ENCODE measurements around the gene FASTK.
A peak's percentile ranks its signal among the peaks of the same experiment; 100 is the strongest.

The FASTK gene

DNA sequence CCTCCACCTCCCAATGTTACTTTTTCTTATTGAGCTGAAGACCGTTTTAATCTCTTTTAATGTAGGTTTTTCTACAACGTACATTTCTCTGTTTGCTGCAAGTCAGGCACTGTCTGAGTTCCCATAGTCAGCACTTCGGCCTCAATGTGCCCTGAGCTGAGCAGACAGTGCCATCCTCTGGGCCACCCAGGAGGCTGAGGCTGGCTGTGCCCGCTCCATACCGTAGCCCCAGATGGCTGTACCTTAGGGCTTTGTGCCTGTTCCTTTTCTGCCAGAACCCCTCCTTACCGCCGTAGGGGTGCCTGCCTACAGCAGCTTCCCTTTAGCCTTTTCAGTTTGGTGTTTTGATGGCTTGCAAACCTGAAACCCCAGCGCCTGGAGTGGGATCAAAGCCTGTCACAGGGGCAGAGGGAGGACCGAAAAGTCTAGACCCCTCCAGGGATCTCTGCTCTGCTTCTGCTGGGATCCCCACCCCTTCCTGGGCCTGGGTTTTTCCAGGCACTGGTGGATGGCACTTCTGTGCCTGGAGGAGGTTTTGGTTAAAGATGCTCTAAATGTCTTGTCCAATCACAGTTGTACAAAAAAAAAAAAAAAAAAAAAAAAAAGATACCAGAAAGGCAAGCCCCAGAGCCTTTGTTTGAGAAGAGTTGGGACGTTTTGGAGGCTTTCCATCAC, 14.7 kb upstream of the FASTK start:
- no peak for DNase-seq

DNA sequence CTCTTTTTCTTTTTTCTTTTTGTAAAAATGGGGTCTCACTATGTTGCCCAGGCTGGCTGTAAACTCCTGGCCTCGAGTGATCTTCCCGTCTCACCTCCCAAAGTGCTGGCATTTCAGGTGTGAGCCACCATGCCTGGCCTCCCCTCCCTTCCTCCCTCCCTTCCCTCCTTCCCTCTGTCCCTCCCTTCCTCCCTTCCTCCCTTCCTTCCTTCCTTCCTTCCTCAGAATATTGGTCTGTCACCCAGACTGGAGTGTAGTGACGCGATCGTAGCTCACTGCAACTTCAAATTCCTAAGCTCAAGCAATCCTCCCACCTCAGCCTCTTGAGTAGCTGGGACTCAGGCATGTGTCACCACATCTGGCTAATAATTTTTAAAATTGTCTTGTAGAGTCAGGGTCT, 14.1 kb upstream of the FASTK start:
- no peak for DNase-seq

- no peak for DNase-seq
Observed at GRCh38 chr7:151093748-151094147, 13.1 kb upstream of the FASTK start.

- DNase-seq, result no peak
Observed at GRCh38 chr7:151091988-151092387, 11.4 kb upstream of the FASTK start.

DNA sequence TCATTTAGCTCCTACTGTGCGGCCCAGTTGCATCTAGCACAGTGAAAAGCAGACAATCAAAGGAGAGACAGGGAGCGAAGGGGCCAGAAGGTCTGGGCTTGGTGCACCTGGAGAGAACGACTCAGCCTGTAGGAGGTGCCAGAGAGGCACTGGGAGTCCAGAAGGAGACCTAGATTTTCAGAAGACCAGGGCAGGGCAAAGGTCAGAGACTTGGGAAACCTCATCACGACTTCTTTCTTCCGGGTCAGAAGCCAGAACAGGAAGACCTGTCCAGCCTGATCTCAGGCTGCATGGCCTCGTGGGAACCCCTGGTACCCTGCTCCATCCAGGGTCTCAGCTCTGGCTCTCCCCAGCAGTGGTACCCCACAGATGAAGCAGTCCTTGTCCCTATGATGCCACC, 10.8 kb upstream of the FASTK start:
- no peak for DNase-seq

DNA sequence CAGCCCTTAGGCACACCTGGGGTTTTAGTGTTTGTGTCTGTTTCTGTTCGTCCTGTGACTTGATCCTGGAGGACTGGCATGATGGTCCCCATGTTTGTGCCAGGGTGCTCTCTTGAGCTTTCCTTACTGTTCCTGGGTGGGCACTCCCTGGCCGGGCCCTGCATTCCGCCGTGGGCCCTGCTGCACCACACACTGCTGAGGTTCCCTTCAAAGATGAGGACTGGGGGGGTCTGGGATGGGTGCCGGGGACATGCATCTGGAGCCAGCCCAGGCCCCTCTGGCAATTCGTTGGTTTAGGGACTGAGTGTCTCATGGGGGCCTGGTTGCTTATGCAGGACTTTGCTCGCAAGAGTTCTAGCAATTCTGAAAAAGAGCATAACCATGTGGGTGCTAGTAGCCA, 10.4 kb upstream of the FASTK start:
- no peak for DNase-seq

DNA sequence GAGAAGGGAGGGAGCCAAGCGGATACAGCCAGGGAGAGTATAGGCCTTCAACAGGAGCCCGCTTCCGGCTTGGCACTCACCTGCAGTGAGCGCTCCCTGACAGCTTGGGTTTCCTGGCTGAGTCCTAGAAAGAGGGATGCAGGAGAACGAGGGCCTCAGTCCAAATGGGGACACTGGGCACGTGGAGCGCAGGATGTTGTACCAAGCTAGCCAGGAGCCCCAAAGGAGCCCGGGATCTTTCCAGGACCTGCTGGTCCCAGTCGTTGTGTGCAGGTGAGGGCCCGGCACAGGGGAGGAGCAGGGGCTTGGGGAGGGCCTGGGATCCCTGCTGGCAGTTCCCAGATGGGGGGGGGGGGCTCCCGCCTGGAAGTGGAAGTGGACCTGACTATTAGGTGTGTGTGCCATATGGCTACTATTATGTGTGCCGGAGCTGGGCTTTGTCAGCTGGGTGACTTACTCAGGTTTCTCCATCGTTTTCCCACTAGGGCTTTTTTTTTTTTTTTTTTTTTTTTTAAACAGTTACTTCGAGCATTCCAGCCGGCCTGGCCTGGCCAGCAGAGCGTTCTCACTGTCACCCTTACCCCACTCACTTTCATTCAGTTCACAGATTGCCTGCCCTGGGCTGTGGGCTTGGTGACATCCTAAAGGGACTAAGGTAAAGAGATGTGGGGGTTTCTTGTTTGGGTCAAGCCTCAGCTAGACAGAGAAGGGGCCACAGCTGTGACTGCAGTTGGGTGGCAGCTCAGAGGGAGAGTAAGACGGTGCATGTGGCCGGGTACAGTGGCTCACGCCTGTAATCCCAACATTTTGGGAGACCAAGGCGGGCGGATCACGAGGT, 9.5 kb upstream of the FASTK start:
- DNase-seq, result no peak

DNA sequence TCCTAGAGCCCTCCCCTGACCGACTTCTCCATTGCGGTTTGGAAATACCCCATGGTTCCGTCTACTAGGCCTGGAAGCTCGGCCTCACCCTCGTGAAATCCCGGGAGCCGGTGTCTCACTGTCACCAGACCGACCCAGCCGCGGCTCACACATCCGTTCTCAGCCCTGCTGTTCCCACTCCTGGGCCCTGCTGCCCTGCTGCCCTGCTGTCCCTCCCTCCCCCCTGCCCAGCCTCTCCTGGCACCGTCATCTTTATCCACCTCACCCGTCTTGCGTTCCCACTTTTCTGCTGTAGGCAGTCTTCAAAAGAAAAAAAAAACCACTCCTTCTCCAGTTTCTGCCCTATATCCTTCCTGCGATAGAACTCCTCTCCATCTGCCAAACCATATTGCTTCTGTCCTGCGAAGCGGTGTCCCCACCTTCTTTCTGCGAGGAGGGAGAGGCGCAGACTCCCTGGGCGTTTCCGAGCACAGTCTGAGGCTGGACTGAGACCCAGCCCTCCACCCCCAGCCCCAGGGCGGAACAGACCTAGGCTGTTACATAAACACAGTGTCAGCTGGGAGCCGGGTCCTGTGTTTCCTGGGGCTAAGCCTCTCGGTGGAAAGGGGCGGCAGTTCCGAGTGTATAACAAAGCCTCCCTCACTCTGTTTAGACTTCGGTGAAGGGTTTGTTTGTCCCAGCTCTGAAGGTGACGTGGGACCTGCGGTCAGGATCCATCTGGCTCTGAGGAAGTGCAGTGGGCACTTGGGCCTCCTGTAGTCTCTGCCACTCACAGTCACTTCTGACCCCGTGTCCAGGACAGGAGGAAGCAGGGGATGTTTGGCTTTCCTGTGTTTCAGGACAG, 8.5 kb upstream of the FASTK start:
- peak in 2 of 6 experiments; percentile 10 to 42 for DNase-seq

DNA sequence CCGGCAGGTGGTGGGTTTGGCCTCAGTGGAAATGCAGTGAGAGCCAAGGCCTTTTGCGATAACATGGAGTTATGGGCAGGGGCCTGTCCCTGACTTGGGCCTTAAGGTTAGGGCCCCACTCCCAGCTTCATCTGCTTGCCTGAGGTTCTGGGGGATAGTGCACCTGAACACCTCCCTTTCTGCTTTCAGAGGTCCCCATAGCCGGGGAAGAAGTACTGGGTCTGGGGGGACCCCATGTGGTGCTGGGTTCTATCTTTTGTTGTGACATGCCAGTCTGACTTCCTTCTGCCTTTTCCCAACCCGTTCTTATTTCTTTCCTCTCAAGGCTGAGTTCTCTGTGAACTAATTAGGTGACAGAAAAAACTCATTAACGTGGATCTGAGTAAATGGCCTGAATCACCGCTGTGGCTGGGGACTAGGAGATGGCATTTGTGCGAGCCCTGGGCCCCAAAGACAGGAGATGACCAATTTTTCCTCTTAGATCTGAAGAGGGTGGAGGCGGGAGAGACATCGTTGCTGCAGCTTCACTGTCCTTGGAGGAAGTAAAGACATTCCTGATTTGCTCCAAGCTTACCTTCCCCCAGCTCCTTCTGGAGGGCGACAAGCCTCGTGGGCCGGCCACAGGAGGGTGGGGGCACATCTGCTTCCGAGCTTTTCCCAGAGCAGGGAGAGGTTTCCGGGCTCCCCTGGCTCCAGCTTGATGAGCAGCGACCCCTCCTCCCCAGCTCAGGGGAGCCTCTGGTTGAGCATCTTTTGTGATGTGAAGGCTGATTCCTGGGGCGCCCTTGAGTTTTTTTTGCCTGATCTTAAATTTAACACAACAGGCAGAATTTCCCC, 7.6 kb upstream of the FASTK start:
- peak in 1 of 6 experiments; percentile 42 for DNase-seq

- DNase-seq, result peak in 4 of 6 experiments; percentile 13 to 52 (median 36)
Observed at GRCh38 chr7:151087245-151088018, 6.8 kb upstream of the FASTK start.

GRCh38 chr7:151086802-151087244, 6.2 kb upstream of the FASTK start:
- DNase-seq, result peak in 4 of 6 experiments; percentile 16 to 52 (median 36)

- DNase-seq, result peak; percentile 38 to 62 (median 48)
Observed at GRCh38 chr7:151085691-151086620, 5.3 kb upstream of the FASTK start, which contains the start of gene AGAP3. AGAP3 (plus strand) TSS chr7:151086475; CDS start chr7:151086742, 267 bp downstream.

DNA sequence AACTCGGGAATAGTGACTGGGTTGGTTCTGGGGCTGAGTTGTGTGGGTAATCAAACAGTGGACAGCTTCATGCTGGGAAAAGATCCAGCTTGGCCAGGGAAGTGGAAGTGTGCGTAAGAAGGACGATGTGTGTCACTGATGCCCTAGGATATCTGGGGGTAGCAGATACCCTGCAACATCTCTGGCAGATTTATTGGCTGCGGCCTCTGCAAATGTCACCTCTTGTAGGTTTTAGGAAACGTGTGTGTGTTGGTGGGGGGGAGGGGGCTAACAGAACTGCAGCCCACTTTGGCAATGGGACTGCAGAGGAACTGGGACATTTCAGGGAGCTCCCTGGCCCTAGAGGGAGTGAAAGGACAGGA, 4.7 kb upstream of the FASTK start:
- no peak for DNase-seq

DNA sequence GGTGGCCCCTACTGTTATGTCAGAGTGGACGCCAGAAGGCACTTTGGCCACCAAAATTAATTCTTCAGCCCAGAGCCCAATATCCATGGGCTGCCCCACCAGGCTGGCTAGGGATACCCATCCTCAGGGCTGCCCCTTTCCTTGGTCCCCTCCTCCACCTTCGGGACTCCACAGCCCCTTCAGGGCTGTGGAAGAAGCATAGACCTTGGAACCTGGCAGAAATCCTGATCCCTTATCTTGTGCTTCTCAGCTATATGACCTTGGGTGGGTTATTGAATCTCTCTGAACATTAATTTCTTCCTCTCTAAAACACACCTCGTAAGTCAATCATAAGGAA, 3.2 kb upstream of the FASTK start:
- DNase-seq, result no peak

GRCh38 chr7:151083071-151083823, 2.6 kb upstream of the FASTK start, which contains the start of gene TMUB1:
TMUB1 (minus strand) TSS chr7:151083493; CDS start chr7:151082563, 930 bp downstream.
- DNase-seq, result peak; percentile 78 to 87 (median 84)

DNA sequence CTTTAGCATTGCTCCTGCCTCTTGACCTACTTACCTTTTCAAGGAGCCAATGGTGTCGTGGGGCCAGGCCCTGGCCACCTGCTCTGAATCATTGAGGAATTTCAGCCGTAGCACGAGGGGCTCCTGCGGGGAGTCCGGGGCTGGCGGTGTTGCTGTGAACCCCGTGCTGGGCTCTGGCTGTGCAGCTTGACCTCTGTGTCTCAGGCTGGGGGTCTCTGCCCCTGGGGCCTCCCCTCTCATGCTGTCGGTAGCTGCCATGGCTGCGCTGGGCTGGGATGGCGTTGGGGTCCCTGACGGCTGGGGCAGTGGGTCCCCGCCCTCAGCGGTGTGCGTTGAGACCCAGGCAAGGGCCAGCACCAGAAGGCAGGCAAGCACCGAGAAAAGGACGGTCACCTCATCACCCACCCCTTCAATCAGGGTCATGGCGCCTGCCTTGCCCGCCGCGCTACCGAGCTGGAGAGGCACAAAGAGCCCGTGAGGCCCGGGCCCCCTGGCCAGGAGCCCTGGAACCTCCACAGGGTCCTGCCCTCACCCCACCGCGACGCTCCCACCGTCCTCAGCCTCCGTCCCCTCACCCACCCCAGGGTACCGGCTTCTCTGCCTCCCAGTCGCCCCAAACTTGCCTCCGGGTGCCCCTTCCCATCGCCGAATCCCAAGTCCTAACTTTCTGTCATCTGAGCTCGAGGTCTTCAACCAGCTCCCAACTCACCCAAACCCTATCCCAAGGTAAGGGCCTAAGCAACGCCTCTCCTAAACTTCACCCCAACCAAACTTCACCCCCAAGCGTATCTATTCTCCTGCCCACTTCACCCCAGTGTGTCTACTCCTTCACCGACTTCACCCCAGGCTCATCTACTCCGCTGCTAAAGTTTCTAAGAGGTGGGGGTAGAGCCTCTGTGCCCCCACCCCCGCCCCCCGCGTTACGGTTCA, 1.8 kb upstream of the FASTK start:
- no peak for DNase-seq

DNA sequence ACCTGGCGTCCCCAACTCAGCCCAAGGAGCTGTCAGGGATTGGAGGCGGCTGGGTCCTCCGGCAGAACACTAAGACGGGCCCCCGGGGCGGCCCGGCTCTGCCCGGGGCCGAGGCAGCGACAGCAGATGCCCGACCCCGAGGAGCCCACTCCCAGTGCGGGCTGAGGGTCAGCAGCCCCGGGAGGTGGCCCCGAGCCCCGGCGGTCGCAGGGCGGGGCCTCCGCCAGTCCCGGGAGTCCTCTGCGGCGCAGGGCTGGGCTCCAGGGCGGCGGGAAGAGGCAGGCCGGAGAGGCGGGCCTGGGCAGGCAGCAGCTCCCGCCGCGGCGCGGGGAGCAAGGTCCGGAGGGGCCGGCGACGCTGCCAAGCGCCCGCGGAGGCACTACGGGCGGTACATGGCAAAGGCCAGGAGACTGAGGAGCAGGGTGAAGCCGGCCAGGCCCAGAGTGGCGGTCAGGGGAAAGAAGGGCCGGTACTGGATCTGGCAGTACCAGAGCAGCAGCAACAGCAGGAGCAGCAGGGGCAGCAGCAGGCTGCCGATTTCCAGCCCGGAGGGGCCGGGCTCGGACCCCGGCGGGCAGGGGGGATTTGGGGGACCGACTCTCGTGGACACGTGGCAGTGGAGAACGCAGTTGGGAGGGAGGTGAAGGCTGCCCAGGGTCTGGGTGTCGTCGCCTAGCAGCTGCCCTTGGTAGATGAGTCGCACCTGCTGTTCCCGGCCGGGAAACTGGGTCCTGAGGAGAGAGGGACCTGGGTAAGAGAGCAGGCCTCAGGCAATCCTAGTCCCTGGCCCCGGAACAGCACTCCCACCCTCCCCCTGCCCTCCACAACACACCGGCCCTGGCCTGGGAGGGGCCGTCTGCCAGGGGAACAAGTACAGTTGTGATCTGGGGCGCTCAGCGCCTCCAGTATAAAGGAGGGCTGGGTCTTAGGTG, 827 bp upstream of the FASTK start:
- DNase-seq, result no peak

Measured in stimulated activated naive CD4-positive, alpha-beta T cell (primary cell).